Neural cell (in vitro differentiated cells): ENCODE data around the gene TOR4A. TPM values are rescaled to one million over a fixed set of nuclear protein-coding genes. Genes with fewer than 3 reads are reported as not detected.

Experiments used
- H2AFZ ChIP-seq: fragments of 200-600, 300-800 bp; sonication (generic), shearing (Covaris generic); 2 replicates; pipeline ENCODE4 v1.6.0; 2014; ENCODE audit warnings: low read depth, mild to moderate bottlenecking, antibody characterized with exemption, low read length, moderate library complexity
- H3F3A ChIP-seq: fragments of 200-600 bp; shearing (Covaris generic); 2 replicates; pipeline ENCODE4 v1.6.1; 2016; ENCODE audit warnings: mild to moderate bottlenecking, moderate library complexity, mixed read lengths, antibody characterized with exemption, low read length; ENCODE audit not compliant: insufficient read depth, poor library complexity, severe bottlenecking
- H3K27ac ChIP-seq: fragments of 200-600, 300-800 bp; sonication (generic), shearing (Covaris generic); 2 replicates; pipeline ENCODE4 v1.5.1; 2014; ENCODE audit warnings: mild to moderate bottlenecking, low read length, moderate library complexity
- H3K27me3 ChIP-seq: fragments of 300-800, 200-600 bp; sonication (generic), shearing (Covaris generic); 2 replicates; pipeline ENCODE4 v1.6.0; 2014; ENCODE audit warnings: mild to moderate bottlenecking, low read depth, low read length, moderate library complexity; ENCODE audit not compliant: insufficient read depth
- H3K36me3 ChIP-seq: fragments of 300-800, 200-600 bp; sonication (generic), shearing (Covaris generic); 2 replicates; pipeline ENCODE4 v1.5.1; 2014; ENCODE audit warnings: mild to moderate bottlenecking, antibody characterized with exemption, low read length, moderate library complexity; ENCODE audit not compliant: insufficient read depth
- H3K4me2 ChIP-seq: fragments of 300-800, 200-600 bp; sonication (generic), shearing (Covaris generic); 2 replicates; pipeline ENCODE4 v1.6.0; 2014; ENCODE audit warnings: mild to moderate bottlenecking, low read length
- H3K4me3 ChIP-seq: fragments of 300-800, 200-600 bp; sonication (generic), shearing (Covaris generic); 2 replicates; pipeline ENCODE4 v1.5.1; 2014; ENCODE audit warnings: mild to moderate bottlenecking, low read length, moderate library complexity
- H3K79me2 ChIP-seq: fragments of 200-600 bp; shearing (Covaris generic); replicated peaks from 2 replicates; pipeline ENCODE4 v1.6.0; 2014; ENCODE audit warnings: mild to moderate bottlenecking, low read length, moderate library complexity; ENCODE audit not compliant: insufficient read depth
- H3K9ac ChIP-seq: fragments of 300-800, 200-600 bp; sonication (generic), shearing (Covaris generic); 2 replicates; pipeline ENCODE4 v1.6.1; 2016; ENCODE audit warnings: mild to moderate bottlenecking, low read length, mixed read lengths
- H3K9me2 ChIP-seq: fragments of 200-600 bp; shearing (Covaris generic); 2 replicates; pipeline ENCODE4 v1.6.1; 2016; ENCODE audit warnings: mild to moderate bottlenecking, low read length, mixed read lengths; ENCODE audit not compliant: insufficient read depth
- H3K9me3 ChIP-seq: fragments of 200-600, 300-800 bp; sonication (generic), shearing (Covaris generic); 2 replicates; pipeline ENCODE4 v1.6.1; 2016; ENCODE audit warnings: mild to moderate bottlenecking, mixed run types, low read length, moderate library complexity, mixed read lengths
- H4K20me1 ChIP-seq: fragments of 200-600 bp; shearing (Covaris generic); 2 replicates; pipeline ENCODE4 v1.6.1; 2016; ENCODE audit warnings: mild to moderate bottlenecking, mixed run types; ENCODE audit not compliant: insufficient read depth
- EP300 ChIP-seq: fragments of 450-650 bp; conservative IDR thresholded peaks from 2 replicates; pipeline ENCODE4 v1.6.1; 2014; ENCODE audit warnings: antibody characterized with exemption, mild to moderate bottlenecking, moderate library complexity; ENCODE audit not compliant: poor library complexity, severe bottlenecking
- EZH2 ChIP-seq: fragments of 200-600, 300-800 bp; shearing (Covaris generic), sonication (generic); IDR thresholded peaks from 2 replicates; pipeline ENCODE4 v1.6.1; 2014; ENCODE audit warnings: antibody characterized with exemption, low read length, borderline replicate concordance, mild to moderate bottlenecking; ENCODE audit not compliant: insufficient read depth, poor library complexity, severe bottlenecking
- MXI1 ChIP-seq: fragments of 450-650 bp; conservative IDR thresholded peaks from 2 replicates; pipeline ENCODE4 v1.6.1; 2014; ENCODE audit warnings: antibody characterized with exemption, mild to moderate bottlenecking; ENCODE audit not compliant: poor library complexity, severe bottlenecking
- POLR2AphosphoS5 ChIP-seq: IDR thresholded peaks from 2 replicates; pipeline ENCODE4 v1.6.1; 2012
- RAD21 ChIP-seq: fragments of 450-650 bp; conservative IDR thresholded peaks from 2 replicates; pipeline ENCODE4 v1.6.1; 2014; ENCODE audit warnings: antibody characterized with exemption, mild to moderate bottlenecking, moderate library complexity
- REST ChIP-seq: IDR thresholded peaks from 2 replicates; pipeline ENCODE4 v1.6.1; 2012; ENCODE audit warnings: borderline replicate concordance
- SMC3 ChIP-seq: fragments of 450-650 bp; conservative IDR thresholded peaks from 2 replicates; pipeline ENCODE4 v1.6.1; 2014; ENCODE audit warnings: antibody characterized with exemption, mild to moderate bottlenecking, moderate library complexity; ENCODE audit not compliant: poor library complexity
- TAF1 ChIP-seq: IDR thresholded peaks from 2 replicates; pipeline ENCODE4 v1.6.1; 2012; ENCODE audit warnings: low read depth
- polyA plus RNA-seq: library from polyadenylated mRNA; depleted of rRNA; stranded (reverse); fragments of >200 nt; gene quantifications from 2 replicates; pipeline ENCODE4 v1.2.3, GENCODE V29; 2014
- TF ChIP-seq, protein P1 (sequence below): fragments of 450-650 bp; IDR thresholded peaks from 2 replicates; pipeline ENCODE4 v1.5.1; 2014; ENCODE audit warnings: antibody characterized with exemption, mild to moderate bottlenecking, moderate library complexity; ENCODE audit not compliant: poor library complexity, severe bottlenecking

TOR4A gene
- polyA plus RNA-seq, 1 donor from 2014 or later = 0.50 TPM

GRCh38 chr9:137313326-137313936 is 35.9 kb downstream of the TOR4A start:
- H3K4me3 ChIP-seq = no peak overlapping the region
- no peak overlapping the region for H2AFZ ChIP-seq
- no peak overlapping the region for H3K4me2 ChIP-seq
- no peaks in the 10 kb centered on the region for H3K79me2 ChIP-seq
- no peaks in the 10 kb centered on the region for H3K27me3 ChIP-seq
- TF ChIP-seq SMC3 (no peak), RAD21 (no peak), POLR2AphosphoS5 (no peak), TAF1 (no peak), MXI1 (no peak), REST (no peak), EP300 (no peak), EZH2 (no peak)
- TF ChIP-seq, protein P1, sequence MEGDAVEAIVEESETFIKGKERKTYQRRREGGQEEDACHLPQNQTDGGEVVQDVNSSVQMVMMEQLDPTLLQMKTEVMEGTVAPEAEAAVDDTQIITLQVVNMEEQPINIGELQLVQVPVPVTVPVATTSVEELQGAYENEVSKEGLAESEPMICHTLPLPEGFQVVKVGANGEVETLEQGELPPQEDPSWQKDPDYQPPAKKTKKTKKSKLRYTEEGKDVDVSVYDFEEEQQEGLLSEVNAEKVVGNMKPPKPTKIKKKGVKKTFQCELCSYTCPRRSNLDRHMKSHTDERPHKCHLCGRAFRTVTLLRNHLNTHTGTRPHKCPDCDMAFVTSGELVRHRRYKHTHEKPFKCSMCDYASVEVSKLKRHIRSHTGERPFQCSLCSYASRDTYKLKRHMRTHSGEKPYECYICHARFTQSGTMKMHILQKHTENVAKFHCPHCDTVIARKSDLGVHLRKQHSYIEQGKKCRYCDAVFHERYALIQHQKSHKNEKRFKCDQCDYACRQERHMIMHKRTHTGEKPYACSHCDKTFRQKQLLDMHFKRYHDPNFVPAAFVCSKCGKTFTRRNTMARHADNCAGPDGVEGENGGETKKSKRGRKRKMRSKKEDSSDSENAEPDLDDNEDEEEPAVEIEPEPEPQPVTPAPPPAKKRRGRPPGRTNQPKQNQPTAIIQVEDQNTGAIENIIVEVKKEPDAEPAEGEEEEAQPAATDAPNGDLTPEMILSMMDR = no peak
- no peaks in the 10 kb centered on the region for H4K20me1 ChIP-seq
- H3K36me3 ChIP-seq = no peaks in the 10 kb centered on the region
- H3K9ac ChIP-seq = no peak overlapping the region
- H3F3A ChIP-seq = no peaks in the 10 kb centered on the region
- H3K9me2 ChIP-seq = no peaks in the 10 kb centered on the region
- no peak overlapping the region for H3K27ac ChIP-seq
- no peaks in the 10 kb centered on the region for H3K9me3 ChIP-seq

DNA sequence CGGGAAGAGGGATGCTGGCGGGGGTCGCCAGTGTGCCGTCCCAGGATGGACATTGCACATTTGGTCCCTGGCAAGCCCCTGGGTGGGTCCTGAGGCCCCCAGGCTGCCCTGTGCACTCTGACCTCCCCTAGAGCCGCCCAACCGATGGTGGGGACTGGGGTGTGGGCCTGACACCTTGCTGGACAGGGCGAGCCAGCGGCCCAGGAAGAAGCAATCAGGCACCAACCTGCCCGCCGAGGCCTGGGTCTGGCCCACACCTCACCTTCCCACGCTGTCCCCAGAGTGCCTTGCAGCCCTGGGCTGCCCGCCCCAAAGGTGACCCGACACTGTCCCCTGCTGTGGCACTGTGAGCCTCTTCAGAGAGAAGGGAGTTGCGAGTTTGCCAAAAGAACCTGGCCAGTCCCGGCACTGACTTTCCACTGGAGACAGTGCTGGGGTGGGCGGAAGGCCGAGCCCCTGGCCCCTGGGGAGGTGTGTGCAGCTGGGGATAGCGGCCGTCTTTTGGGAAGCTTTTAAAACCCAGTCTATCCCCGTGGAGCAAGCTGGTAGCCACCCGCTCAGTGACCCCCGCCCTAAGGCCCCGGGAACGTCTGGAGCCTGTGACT is 36.5 kb downstream of the TOR4A start:
- no peak overlapping the region for H3K27ac ChIP-seq
- H3K9me2 ChIP-seq = no peaks in the 10 kb centered on the region
- no peaks in the 10 kb centered on the region for H3K36me3 ChIP-seq
- H3F3A ChIP-seq = no peaks in the 10 kb centered on the region
- no peak overlapping the region for H3K4me2 ChIP-seq
- H3K79me2 ChIP-seq = no peaks in the 10 kb centered on the region
- no peaks in the 10 kb centered on the region for H3K27me3 ChIP-seq
- no peak overlapping the region for H3K9ac ChIP-seq
- no peak overlapping the region for H3K4me3 ChIP-seq
- TF ChIP-seq SMC3 (no peak), POLR2AphosphoS5 (no peak), REST (no peak), RAD21 (no peak), EZH2 (no peak), TAF1 (no peak), MXI1 (no peak), EP300 (no peak)
- TF ChIP-seq, protein P1 = no peak
- H3K9me3 ChIP-seq = no peaks in the 10 kb centered on the region
- H4K20me1 ChIP-seq = no peaks in the 10 kb centered on the region
- H2AFZ ChIP-seq = no peak overlapping the region
